Upper lobe of left lung (tissue), 4 donors: ENCODE results near the gene DHRS4.
"Not testable (repeated sequence)": the region's sequence is repeated elsewhere in the genome, so short reads cannot be mapped to it uniquely, and the experiment has no call there.

Experiments
- CTCF ChIP-seq, 6 experiments: fragments of 450-650 bp in 4 of 6; fragments of 200-600 bp in 2 of 6; sonication (generic) in 2 of 6; IDR thresholded peaks; one replicate each; pipeline ENCODE4 v1.5.1; 2016 to 2019; ENCODE audit warnings: antibody characterized with exemption in 6 of 6
- EP300 ChIP-seq, 4 donors: sonication (generic); formaldehyde crosslinking; IDR thresholded peaks; one replicate each; pipeline ENCODE4 v1.5.1; 2017; ENCODE audit warnings: antibody characterized with exemption in 4 of 4, control low read depth in 2 of 4
- POLR2AphosphoS5 ChIP-seq, 2 donors: sonication (generic); formaldehyde crosslinking; IDR thresholded peaks; one replicate each; pipeline ENCODE4 v1.5.1; 2017; ENCODE audit warnings: antibody characterized with exemption in 2 of 2

GRCh38 chr14:23957913-23958569 is 4.5 kb downstream of the DHRS4 start:
- not testable (repeated sequence) for TF ChIP-seq EP300, POLR2AphosphoS5, CTCF (IDR thresholded peaks at IDR 0.05)
